HG03378 (cell line): ENCODE results near the gene CACNG7.
"Not testable (repeated sequence)": the region's sequence is repeated elsewhere in the genome, so short reads cannot be mapped to it uniquely, and the experiment has no call there.

ENCODE experiments used
- ATAC-seq: cut with Tn5 transposase; IDR thresholded peaks from one replicate; pipeline ENCODE4 v1.9.1; 2021; ENCODE audit warnings: mild to moderate bottlenecking, moderate library complexity; ENCODE audit not compliant: unreplicated experiment

Gene CACNG7

DNA sequence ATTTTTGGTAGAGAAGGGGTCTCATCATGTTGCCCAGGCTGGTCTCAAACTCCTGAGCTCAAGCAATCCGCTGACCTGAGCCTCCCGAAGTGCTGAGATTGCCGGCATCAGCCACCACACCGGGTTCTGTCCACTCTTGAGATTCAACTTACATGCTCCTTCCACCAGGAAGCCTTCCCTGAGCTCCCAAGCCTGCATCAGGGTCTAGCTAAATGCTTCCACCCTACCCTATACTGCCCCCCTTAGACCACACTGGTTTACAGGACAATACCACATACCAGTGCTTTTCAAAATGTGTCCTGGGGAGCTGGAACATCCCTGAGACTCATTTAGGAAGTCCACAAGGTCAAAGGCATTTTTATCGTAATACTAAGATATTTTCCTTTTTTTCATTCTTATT is 38.5 kb downstream of the CACNG7 start:
- no peak for ATAC-seq

DNA sequence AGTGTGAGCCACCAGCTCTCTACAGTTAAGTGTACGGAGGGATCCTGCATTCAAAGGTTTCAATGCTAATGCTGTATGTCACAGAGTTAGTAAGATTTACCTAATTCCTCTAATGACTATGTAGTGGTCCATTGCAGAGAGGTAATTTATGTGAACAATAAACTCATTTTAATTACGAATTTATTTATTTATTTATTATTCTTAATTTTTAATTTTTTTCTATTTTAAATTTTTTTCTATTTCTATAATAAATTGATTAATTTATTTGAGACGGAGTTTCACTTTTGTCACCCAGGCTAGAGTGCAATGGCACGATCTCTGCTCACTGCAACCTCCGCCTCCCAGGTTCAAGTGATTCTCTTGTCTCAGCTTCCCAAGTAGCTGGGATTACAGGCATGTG is 39.5 kb downstream of the CACNG7 start:
- not testable (repeated sequence) for ATAC-seq

DNA sequence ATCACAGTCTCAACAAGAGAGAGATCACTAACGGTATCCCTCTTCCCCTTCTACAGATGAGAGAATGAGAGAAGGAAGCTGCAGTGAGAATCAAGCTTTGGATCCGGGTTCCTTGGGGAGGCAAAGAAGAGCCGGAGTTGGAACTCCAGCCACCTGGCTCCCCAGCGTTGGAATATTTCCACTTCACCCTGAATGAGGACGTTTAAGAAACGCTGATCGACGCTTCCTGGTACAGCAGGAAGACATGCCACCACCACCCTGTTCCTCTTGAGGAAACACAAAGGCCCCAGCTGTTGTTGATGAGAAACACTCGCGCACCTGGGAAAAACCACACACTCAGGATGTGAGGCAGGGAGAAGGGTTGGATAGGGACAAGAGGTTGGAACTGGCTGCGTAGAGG is 42.4 kb downstream of the CACNG7 start:
- no peak for ATAC-seq

DNA sequence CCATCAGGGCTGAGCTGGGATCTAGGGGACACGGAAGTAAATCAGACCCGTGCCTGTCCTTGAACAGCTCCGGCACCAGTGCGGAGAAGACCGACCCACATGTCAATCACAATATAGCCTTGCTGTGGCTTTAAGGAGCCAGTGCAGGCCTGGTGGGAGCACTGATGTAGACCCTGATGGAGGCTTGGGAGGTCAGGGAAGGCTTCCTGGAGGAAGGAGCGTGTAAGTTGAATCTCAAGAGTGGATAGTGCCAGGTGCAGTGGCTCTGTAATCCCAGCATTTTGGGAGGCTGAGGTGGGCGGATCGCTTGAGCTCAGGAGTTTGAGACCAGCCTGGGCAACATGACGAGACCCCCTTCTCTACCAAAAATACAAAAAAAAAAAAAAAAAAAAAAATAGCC is 42.9 kb downstream of the CACNG7 start:
- ATAC-seq = no peak

DNA sequence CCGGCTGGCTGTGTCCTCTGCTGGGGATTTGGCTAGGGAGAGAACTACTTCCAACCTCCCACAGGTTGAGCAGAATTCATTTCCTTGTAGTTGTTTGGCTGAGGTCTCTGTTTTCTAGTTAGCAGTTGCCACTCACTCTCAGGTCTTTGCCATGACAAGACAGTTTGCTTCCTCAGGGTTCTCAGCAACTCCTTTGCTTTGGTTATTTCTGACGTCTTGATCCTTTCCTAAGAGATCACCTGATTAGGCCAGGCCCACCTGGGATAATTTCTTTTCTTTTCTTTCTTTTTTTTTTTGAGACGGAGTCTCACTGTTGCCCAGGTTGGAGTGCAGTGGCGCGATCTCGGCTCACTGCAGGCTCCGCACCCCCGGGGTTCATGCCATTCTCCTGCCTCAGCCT is 44.3 kb downstream of the CACNG7 start:
- no peak for ATAC-seq

DNA sequence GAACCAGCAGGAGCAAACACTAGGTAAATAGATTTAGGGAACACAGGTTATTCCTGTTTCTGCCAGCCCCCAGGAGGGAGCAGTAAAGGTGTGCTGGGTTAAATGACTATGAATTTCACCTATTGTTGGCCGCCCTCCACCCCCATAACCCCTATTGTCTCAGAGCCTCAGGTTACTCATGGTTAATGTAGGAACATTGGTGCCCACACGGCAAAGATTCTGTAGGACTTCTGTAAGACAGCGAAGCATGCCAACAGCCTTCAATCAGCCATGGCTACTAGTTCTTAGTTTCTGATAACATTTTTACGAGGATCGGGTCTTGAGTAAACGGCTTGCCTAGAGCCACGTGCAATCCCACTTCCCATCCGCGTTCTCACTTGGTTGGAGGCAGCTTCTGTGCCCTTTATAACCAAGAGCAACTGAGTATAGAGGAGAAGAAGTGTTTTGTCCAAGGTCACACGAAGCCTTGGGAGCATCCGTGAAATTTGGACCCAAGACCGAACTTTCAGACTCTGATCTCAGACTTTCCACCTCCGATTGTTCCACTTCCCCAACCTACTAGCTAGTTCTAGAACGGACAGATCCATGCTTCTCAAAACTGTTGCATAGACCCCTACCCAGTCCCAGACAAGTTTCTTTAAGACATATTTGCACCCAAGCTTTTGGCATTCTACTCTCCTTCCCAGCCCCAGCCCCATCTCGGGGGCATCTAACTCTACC is 48.5 kb downstream of the CACNG7 start:
- no peak for ATAC-seq

DNA sequence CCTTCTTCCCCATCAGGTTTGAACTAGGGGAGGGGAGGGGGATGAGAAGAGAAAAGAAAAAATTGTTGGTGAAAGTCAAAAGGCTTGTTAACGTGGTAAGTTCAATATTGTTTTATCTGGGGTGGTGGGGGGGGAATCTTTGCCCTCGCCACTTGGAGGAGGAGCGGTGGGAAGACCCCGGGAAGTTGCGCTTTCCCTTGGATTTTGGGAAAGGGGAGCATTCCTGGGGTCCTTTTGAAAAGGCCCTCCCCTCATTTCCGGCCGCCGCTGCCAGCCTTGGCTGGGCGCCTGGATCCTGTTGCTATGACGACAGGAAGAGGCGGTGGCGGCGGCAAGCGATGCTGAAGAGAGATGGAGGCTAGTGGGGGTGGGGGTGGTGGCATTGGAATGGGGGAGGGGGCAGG is 49.1 kb downstream of the CACNG7 start:
- no peak for ATAC-seq

DNA sequence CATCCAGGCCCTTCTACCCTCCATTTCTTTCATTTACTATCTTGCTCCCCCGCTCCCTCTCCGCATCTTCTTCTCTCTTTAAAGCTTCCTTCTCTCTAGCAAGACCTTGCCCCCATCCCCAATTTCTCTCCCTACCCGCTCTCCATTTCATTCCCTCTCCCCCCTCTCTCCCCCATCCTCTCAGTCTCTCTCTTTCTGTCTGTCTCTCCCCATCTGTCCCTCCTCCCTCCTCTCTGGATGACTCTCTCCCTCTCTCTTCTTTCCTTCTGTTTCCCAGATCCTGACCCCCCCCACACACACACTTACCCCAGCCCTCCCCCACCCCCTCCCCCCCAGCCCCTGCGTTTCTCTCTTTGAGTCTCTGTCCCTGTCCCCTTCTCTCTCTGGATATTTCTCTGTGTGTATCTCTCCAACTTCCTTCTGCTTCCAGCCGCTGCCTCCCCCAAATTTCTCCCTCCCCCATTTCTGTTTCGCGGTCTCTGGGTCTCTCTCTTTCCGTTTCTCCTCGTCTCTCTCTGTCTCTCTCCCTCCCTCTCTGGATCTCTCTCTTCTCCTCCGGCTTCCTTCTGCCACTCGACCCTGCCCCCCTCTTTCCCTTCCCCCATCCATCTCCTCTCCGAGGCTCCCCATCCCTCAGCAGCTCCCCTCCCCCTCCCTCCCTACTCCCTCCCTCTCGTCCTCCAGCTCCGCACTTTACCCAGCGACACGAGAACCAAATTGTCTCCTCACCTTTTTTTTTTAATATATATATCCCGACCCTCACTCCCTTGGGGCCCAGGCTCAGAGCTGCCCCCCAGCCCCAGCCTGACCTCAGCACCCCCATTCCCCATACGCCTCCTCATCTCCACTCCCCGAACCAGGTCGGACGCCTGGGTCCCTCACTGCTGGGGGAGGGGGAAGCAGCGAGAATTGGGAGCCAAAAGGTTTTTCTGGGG is 50.0 kb downstream of the CACNG7 start:
- ATAC-seq = no peak

DNA sequence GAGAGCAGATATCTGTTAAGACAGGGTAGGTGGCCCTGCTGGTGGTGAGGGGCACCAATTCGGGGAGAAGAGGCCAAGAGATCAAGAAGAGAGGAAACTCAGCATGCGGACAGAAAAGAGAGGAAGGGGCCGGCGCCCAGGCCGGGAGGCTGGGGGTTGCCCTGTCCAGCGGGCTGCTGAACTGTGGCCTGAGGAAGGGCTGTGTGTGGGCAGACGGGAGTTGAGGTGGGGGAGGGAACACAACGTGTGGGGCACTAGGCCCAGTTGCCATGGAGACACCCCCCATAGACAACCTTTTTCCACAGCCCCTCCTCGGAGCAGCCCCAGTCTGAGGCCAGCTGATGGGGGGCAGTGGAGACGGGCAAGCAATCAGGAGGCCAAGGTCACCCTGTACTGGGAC is 51.1 kb downstream of the CACNG7 start:
- no peak for ATAC-seq

DNA sequence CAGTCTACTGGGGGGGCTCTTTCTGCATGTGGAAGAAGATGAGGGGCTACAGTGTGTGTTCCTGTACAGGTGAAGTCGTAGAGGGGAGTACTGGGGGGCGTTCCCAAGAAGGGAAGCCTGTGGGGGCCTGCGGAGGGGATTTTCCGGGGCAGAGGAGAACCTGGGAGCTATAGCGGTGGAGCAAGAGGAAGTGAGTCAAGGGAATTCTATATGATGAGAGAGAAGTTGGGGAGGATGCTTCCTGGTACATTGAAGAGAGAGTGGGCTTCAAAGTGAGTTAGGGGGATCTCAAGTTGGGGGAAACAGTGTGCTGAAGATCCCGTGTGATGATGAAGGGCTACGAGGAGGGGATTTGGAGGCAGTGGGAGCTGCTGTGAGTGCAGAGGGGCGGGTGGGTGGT is 51.8 kb downstream of the CACNG7 start:
- ATAC-seq = no peak

DNA sequence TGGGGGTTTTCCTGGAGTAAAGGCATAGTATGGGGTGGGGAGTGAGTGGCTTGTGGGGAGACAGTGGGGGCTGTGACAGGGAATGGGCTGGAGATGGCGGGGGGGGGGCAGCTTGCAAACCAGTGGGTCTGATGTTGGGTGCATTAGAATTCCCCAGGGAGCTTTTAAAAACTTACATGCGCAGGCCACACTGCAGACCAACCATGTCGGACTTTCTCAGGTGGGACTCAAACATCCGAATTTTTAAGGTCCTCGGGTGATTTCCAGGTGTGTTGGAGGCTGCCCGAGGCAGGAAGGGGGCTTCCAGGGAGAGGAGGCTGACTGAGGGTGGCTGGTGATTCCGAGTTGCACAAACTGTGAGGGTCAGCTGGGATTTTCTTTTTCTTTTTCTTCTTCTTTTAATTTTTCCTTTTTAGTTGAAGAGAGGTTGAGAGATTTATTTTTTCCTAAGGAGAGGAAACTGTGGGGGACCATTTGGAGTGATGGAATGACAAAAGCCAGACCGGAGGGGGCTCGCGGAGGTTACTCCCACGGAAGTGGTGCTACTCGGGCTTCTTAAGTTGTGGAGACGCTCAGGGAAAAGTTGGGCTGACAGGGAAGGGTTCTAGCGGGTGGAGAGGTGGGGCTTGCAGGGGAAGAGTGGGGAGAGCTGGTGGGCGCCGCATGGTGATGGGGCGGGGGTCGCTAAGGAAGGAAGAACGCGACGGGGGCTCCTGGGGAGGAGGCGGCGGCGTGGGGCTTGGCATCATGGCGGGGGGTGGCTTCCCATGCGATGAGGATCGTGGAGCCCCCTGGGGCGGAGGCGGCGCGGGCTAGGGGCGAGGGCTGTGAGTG is 52.7 kb downstream of the CACNG7 start:
- no peak for ATAC-seq

DNA sequence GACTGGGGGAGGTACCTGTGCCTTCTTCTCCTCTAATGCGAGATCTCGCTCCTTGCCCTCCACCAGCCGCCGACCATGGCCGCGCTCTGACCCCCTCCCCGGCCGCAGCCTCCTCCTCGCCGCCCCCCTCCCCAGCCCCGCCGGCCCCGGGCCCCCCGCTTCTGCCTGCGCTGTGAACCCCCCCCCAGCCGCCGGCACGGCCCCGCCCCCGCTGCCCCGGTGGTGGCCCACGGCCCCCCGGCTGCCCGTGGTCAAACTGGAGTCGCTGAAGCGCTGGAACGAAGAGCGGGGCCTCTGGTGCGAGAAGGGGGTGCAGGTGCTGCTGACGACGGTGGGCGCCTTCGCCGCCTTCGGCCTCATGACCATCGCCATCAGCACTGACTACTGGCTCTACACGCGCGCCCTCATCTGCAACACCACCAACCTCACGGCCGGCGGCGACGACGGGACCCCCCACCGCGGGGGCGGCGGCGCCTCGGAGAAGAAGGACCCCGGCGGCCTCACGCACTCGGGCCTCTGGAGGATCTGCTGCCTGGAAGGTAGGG is 53.9 kb downstream of the CACNG7 start, which contains the start of gene CACNG8:
Gene CACNG8, plus strand, starts transcription at position 51 of the 545 bp plus-strand sequence.
- ATAC-seq = no peak

DNA sequence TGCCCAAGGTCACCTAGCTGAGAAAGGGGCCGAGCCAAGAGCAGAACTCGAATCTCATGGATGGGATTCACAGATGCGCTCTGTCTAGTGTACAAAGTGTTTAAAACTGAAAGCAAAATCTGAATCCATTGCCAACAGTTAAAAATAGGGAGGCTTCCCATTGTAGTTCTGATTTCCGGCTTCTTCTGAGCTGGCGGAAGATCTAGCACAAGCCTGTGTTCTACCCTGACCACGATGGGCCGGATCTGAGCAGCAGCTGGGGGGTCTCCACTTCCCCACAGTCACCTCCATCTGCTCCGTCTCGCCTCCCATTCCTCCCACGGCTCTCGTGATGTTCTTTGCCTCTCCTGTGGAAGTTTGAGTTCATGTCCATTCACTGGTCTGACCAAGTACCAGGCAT is 56.0 kb downstream of the CACNG7 start:
- ATAC-seq = no peak

DNA sequence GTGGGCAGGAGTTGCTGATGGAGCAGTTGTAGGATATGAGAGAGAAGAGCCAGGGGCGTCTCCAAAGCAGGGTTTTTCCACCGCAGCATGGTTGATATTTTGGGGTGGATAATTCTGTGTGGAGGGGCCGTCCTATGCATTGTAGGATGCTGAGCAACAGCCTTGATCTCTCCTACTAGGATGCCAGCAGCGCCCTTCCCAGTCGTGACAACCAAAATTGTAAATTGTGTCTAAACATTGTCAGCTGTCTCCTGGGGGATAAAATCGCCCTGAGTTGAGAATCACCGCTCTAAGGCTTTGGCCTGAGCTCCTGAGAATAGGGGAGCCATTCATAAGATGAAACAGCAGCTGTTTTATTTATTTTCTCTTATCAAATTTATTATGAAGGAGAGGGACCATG is 57.9 kb downstream of the CACNG7 start:
- no peak for ATAC-seq

DNA sequence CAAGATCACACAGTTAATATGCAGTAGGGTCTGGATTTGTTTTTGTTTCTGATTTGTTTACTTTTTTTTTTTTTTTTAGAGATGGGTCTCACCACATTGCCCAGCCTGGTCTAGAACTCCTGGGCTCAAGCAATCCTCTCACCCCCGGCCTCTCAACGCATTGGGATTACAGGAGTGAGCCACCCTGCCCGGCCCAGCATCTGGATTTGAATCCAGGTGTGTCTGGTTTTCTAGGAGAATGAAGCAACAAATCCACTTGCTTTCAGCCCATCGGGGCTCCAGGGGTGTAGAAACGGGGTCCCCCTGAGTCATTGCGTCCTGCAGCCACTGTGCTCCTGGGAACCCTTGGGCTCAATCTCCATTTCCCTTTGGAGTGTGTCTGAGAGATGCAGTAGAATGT is 60.3 kb downstream of the CACNG7 start:
- ATAC-seq = no peak

DNA sequence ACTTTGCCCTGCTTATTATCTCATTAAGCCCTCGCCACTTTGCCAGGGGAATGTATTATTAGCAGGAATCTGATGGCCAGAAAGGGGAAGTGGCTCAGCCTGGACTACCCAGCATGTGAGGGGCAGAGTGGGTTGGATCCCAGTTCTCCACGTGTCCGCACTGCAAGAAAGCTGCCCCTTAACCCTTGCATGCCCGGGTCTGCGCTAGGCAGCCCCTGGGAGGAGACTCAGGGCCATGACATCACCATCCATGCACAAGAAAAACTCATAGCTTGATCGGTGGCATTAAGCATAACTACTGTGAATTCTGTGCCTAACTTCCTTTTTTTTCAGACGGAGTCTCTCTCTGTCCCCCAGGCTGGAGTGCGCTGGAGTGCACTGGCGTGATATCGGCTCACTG is 62.6 kb downstream of the CACNG7 start:
- no peak for ATAC-seq

DNA sequence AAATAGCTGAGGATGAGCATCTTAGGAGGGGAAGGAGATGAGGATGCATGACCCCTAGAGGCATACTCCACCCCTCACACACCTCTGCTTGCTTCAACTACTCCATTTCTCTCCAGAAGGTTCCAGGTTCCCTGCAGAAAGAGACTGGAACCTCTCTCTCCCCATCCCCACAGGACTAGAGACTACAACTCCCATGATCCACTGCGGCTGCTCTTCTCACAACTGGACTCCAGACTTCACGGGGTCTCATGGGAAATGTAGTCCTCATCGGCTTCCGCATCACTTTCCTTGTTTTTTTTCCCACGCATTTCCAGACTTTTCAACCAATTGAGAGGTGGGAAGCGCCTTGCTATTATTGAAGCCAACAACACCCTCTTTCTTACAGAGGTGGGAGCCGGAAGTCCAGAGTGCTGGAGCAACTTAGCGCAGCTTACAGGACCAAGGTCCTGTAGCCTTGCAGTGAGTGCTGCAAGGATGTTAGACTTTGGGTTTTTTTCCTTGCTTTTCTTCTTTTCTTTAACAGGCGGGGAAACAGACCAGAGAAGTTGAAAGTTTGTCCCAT is 68.4 kb downstream of the CACNG7 start:
- ATAC-seq = no peak

DNA sequence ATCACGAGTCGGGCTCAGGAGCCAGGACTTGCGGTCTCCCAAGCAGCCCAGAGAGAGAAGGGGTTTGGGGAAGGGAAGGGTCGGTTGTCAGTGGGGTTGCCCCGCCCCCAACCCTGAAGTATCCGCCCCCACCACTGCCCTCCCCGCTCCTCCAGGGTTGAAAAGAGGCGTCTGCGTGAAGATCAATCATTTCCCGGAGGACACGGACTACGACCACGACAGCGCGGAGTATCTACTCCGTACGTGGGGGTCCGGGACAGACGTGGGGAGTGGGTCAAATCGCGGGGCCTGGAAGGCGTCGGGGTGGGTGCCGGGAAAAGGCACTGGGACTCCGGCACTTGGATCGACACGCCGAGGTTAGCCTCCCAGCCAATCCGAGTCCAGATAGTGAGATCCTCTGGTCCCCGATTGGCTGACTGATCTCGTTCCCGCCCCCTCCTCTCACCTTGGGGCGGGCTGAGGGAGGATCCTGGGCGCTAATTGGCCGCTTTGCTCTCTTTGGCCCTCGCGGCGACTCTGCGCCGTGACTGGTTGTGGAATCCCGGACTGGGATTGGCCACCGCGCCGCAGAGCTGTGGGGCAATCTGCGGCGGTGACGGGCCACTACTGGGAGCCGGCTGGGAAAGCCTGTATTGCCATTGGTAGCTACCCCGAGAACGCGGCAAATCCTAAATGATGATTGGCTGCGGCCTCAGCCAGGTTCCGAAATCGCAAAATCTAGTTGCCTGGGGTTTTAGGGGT is 69.1 kb downstream of the CACNG7 start:
- ATAC-seq = no peak

DNA sequence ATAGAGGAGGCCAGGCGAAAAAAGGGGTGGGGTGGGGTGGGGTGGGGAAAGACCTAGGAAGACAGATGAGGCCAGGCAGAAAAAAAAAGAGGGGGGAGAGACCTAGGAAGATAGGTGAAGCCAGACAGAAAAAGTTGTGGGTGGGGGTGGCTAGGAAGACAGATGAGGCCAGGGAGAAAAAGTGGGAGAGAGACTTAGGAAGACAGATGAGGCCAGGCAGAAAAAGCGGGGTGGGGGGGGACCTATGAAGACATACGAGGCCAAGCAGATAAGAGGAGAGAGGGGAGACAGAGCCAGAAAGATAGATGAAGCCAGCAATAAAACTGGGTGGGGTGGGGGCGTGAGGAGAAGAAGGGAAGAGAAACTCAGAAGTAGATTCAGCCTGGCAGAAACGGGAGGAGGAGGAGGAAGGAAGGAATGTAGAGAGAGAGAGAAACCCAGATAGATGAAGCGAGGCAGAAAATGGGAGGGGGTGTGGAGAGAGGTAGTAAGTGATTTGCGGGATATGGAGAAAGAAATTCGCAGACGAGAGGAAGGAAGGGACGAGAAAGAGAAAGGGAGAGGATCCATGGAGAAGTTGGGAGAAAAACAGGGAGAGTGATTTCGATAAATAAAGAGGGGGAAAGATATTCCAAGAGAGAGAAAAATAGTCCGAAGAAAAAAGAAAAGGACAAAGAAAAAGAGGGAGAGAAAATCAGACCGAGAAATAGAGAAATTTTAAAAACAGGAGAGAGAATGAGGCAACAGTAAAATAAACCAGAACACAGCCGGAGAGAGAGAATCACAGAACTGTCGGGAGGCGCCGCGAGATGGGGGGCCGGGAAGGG is 70.1 kb downstream of the CACNG7 start:
- ATAC-seq = no peak
